ENCODE measurements around the gene CEP19.

The CEP19 gene

DNA sequence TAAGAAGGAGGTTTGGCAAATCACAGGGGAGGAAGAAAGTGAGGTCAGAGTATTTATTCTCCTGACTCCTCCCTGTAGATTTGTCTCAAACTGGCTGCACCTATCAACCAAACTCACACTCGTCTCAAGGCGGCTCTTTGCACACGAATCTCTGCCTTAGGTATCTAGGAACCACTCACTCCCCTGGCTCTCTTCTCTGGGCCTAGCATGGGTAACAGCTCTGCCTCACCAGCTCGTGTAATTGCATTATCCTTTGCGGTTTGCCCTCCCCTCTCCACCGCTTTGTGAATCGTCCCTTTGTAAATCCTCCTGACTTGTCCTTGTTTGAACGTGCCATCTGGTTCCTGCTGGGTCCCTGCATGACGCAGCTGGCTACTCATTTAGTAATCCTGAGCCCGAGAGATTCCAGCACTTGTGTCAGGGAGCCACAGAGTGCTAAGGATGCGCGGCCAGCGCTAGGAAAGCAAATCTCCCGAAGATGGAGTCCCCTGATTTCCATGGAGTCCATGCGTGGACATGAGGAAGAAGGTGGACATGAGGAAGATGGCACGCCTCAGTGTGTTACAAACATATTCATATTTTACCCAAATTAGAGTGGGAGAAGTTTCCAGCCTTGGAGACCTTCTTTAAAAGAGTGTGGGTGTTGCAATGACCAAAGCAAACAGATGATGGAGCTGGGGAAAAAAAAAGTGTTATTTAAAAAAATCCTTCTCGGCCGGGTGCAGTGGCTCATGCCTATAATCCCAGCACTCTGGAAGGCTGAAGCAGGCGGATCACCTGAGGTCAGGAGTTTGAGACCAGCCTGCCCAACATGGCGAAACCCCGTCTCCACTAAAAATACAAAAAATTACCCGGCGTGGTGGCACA lies 45.8 kb downstream of the CEP19 start:
- DNase-seq (ENCODE audit: low read depth in 2 of 2) = no peak

GRCh38 chr3:196662711-196663571 lies 49.1 kb downstream of the CEP19 start:
- DNase-seq (ENCODE audit: low read depth in 2 of 2) = no peak

GRCh38 chr3:196662033-196662432 lies 50.0 kb downstream of the CEP19 start:
- no peak for DNase-seq (ENCODE audit: low read depth in 2 of 2)

DNA sequence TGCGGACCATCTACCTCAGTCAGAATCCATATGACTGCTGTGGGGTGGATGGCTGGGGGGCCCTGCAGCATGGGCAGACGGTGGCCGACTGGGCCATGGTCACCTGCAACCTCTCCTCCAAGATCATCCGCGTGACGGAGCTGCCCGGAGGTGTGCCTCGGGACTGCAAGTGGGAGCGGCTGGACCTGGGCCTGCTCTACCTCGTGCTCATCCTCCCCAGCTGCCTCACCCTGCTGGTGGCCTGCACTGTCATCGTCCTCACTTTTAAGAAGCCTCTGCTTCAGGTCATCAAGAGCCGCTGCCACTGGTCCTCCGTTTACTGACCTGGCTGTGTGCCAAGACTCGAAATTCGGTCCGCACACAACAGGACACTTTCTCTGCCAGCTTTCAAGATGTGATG lies 50.6 kb downstream of the CEP19 start:
- no peak for DNase-seq (ENCODE audit: low read depth in 2 of 2)

DNA sequence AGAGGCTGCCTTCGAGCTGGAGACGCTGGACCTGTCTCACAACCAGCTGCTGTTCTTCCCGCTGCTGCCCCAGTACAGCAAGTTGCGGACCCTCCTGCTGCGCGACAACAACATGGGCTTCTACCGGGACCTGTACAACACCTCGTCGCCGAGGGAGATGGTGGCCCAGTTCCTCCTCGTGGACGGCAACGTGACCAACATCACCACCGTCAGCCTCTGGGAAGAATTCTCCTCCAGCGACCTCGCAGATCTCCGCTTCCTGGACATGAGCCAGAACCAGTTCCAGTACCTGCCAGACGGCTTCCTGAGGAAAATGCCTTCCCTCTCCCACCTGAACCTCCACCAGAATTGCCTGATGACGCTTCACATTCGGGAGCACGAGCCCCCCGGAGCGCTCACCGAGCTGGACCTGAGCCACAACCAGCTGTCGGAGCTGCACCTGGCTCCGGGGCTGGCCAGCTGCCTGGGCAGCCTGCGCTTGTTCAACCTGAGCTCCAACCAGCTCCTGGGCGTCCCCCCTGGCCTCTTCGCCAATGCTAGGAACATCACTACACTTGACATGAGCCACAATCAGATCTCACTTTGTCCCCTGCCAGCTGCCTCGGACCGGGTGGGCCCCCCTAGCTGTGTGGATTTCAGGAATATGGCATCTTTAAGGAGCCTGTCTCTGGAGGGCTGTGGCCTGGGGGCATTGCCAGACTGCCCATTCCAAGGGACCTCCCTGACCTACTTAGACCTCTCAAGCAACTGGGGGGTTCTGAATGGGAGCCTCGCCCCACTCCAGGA lies 51.5 kb downstream of the CEP19 start:
- DNase-seq (ENCODE audit: low read depth in 2 of 2) = no peak

DNA sequence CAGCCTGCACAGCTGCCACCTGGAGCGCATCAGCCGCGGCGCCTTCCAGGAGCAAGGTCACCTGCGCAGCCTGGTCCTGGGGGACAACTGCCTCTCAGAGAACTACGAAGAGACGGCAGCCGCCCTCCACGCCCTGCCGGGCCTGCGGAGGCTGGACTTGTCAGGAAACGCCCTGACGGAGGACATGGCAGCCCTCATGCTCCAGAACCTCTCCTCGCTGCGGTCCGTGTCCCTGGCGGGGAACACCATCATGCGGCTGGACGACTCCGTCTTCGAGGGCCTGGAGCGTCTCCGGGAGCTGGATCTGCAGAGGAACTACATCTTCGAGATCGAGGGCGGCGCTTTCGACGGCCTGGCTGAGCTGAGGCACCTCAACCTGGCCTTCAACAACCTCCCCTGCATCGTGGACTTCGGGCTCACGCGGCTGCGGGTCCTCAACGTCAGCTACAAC lies 52.1 kb downstream of the CEP19 start:
- no peak for DNase-seq (ENCODE audit: low read depth in 2 of 2)
